DMS153 treated with DMSO at 0.1 percent for 48 hours (cell line): ENCODE results near the gene URB1.
"Not testable (repeated sequence)": the region's sequence is repeated elsewhere in the genome, so short reads cannot be mapped to it uniquely, and the experiment has no call there.

Source experiments
- DNase-seq: peaks from one replicate; lab custom pipeline; 2025; ENCODE audit not compliant: unreplicated experiment; lab: John Stamatoyannopoulos, UW

Gene URB1

GRCh38 chr21:32372755-32373154 is 20.1 kb downstream of the URB1 start:
- peak; percentile 52 for DNase-seq

- DNase-seq, result peak; percentile 64
Measured at GRCh38 chr21:32371913-32372314, 20.9 kb downstream of the URB1 start.

GRCh38 chr21:32370998-32371766 is 21.6 kb downstream of the URB1 start:
- DNase-seq, result no peak

DNA sequence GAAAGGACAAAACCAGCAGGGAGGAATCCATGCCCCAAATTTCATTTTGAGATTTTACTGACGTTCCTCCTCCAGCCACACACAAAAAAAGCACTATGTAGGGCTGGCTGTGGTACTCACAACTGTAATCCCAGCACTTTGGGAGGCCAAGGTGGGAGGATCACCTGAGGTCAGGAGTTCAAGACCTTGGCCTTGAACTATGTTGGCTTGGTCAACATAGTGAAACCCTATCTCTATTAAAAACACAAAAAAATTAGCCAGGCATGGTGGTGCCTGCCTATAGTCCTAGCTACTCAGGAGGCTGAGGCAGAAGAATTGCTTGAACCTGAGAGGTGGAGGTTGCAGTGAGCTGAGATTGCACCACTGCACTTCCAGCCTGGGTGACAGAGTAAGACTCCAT is 23.9 kb downstream of the URB1 start:
- not testable (repeated sequence) for DNase-seq

DNA sequence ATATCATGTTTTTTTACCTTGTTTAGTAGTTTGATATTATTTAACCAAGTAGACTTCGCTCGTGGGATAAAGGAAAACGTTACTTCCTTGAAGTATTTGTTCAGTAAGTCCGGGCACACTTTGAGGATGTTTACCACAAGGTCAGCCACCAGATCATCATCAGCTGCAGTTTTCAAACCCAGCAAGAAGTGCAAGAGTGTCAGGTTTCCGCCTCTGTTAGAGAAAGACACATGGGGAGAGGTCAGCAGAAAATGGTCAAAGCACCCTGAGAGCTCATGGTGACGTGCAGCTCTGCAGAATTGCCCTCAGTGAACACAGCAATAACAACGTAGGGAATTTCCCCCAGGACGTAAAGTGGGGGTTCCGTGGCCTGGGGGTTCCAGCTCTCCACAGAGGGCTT is 24.4 kb downstream of the URB1 start:
- DNase-seq, result no peak

DNA sequence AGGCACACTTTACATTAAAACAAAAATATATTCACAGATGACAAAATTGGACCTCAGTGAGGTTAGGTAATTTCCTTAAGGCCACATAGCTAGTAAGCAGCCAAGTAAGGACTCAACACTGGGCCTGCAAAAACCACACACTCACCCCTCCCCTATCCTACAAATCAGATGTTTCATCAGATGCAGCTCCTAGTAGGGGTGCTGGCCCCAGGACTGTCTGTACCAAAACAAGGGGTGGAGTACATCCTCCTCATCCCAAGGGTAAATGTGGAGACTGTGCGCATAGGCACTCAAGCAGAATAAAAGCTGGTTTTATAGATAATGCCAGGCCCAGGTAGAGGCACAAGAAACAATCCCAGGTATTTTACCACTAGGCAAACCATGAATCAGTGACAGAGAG is 25.7 kb downstream of the URB1 start:
- DNase-seq, result no peak

- no peak for DNase-seq
Measured at GRCh38 chr21:32366191-32366590, 26.6 kb downstream of the URB1 start.

DNA sequence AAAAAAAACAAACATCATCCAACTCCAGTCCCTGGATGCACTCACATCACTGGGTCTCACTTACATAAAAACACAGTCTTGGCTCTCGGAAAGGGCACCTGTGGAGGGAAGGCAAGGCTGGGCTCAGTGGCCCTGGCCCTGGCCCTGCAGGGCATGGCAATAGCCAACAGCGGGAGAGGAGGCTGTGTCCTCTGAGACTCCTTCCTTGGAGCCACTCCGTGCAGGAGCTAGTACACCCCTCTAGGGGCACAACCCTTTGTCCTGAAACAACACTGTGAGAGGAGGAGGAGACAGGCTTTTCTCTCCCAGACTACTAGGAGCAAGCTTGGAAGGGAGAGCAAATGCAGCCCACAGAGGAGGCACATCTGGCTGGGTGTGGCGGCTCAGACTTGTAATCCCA is 28.0 kb downstream of the URB1 start:
- DNase-seq, result no peak

DNA sequence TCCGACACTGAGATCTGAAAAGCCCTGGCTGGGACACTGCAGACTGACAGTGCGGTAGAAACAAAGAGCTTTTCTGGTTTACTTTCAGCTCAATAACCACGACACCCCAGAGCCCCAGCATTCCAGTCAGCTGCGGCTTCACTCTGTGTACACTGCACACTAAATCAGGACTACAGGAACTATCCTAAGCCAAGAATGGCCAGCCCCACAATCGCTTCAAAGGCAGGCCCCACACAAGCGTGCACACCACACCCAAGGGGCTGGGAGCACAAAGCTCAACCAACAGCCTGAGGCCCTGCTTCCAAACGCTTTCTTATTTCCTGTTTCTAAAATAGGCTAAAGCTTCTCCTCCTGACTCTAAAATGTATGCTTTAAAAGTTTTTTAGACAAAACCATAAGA is 28.4 kb downstream of the URB1 start:
- DNase-seq, result no peak

DNA sequence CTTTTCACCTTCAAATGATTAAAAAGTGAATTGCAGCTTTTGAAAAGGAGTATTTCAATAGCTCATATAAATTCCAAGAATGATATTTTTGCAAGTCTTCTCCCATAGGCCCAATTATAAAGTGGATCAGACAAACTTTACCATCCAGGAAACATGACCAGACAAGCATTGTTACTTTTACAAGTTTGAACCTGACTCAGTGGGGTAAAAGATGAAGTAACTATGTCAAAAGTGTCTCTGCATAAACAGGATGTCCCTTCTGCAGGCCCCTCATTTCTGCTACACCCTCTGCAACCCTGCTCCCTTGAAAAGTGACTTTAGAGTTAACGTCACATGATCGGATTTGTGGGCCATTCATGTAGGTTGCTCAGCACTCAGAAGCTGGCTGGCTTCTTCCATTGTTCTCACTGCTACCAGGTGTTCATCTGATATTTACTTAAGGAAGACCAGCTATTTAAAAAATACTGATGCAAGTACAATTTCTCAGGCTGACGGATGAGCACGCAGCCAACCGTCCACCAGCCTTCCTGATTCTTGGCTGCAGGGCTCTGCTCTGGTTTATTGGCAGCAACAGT is 32.3 kb downstream of the URB1 start:
- no peak for DNase-seq

- DNase-seq, result no peak
Measured at GRCh38 chr21:32359719-32360260, 33.0 kb downstream of the URB1 start.

DNA sequence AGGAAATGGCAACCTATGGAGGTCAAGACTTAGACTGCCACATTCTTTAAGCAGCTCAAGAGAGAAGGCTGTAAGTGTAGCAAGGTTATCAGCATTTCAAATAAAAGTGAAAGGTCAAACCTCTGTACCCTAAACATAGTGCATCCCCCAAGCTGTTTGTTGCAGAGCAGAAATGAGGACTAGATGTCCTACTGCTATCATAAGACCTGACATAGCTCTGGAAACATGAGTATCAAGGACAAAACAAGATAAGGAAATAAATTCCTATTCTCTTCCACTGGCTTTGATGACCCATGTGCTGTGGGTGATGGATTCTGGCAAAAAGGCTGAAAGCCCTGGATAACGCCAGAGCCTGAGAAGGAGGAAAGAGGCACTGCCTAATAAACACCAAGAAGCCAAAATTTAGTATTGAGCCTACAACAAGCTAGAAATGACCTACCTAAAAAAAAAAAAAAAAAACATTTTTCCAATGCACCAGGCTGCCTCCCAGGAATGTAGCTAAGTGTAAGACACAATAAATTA is 35.9 kb downstream of the URB1 start:
- no peak for DNase-seq

GRCh38 chr21:32353002-32353711 is 39.7 kb downstream of the URB1 start:
- DNase-seq, result no peak

DNA sequence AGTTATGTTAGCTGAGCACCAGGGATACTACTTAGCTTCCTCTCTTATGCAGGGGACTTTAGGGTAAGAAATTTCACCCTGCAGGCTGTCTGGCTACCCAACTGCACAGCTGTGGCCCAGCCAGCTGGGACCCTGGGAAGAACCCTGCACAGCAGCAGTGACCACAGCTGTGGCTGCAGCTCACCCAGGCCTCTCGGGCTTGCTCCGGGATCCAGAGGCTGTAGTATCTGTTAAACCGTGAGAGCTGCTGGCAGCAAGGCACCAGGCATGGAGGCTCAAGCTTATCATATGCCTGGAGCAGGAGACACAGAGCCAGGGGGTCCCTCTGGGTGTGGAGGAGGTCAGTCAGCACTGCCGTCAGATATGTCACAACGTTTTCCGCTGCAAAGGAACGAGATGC is 40.3 kb downstream of the URB1 start:
- no peak for DNase-seq

GRCh38 chr21:32351428-32351827 is 41.4 kb downstream of the URB1 start:
- no peak for DNase-seq

- DNase-seq, result no peak
Measured at GRCh38 chr21:32350981-32351380, 41.8 kb downstream of the URB1 start.

DNA sequence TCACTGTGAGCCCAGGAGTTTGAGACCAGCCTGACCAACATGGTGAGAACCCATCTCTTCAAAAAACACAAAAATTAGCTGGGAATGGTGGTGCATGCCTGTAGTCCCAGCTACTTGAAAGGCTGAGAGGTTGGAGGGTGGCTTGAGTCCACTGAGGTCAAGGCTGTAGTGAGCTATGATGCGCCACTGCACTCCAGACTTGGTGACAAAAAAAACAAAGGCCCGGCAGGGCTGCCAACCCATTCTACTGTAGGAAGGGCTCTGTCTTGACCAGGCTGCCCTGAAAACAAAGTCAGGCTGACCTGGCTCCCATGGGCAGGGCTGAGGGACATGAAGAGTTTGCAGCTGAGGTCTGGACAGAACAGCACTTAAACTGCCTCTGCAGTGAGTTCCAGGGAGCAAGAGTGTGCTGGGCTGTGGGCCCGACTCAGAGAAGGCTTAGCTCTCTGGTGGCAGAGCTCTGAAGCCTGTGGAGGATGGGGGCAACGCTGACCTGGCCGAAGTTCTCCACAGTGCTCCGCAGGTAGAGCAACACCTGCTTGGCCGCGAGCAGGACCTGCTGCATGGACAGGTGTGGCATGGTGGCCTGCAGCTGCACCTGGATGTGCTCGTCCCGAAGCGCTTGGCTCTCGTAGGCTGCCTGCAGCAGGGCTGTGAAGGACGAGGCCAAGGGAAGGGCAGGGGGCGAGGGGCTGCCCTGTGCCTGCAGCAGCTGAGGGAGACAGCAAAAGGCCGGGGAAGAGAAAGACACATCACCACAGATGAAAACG is 42.4 kb downstream of the URB1 start:
- DNase-seq, result no peak

GRCh38 chr21:32349333-32349944 is 43.4 kb downstream of the URB1 start:
- no peak for DNase-seq

DNA sequence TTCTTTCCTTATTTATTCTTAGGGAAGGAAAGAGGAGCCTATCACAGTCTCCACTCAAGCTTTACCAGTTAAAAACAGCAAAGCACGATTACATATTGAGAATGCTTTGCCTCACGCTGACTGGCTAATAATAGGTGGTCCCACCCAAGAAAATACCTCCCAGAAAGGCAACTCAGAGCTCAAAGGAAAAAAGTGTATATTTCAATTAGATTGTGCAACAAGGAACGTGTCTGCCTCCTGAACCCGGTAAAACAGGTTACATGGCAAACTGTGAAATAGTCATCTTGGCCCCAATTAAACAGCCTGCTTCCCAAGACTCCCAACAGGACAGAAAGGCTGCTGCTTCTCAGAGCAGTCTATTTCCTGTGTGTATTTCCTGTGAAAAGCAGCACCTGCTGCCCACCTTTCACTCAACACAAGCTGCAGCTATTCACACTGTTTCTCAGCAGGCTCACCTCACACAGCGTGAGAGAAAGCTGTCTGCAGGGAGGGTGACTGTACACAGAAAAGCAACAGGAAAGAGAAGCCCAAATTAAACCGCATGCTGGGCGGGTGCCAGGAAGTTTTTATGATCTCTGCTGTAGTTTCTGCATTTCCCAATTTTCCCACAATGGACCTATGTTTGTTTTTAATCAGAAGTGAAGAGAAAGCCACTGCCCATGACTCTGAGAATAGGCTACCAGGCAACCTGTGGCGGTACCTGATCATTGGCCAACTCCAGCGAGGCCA is 44.0 kb downstream of the URB1 start:
- no peak for DNase-seq

- DNase-seq, result no peak
Measured at GRCh38 chr21:32347977-32348376, 44.8 kb downstream of the URB1 start.
